ENCODE data around the gene NT5C2. TPM values are rescaled to one million over a fixed set of nuclear protein-coding genes. Genes with fewer than 3 reads are reported as not detected.

Gene NT5C2
- total RNA-seq, 2 donors from 2014 or later = 49.1 to 58.0 TPM

- H3K9me3 ChIP-seq (ENCODE audit: control insufficient read depth, low read length, poor library complexity, severe bottlenecking) = no peaks in the 10 kb centered on the region
- H3K4me3 Mint-ChIP-seq = no peak overlapping the region
- H3K4me1 Mint-ChIP-seq = peaks cover 7% of the 10 kb centered on the region
- H3K27me3 Mint-ChIP-seq = no peaks in the 10 kb centered on the region
- no peak for DNase-seq
- no peak for ATAC-seq
- H3K27ac Mint-ChIP-seq = no peak overlapping the region
- H3K36me3 Mint-ChIP-seq (ENCODE audit: low read depth) = peaks cover 4% of the 10 kb centered on the region
These were observed 130.1 kb downstream of the NT5C2 start for GRCh38 chr10:103062854-103063590.

- Mint-ChIP-seq H3K4me3 (no peak overlapping the region), H3K4me1 (no peaks in the 10 kb centered on the region), H3K27ac (no peak overlapping the region), H3K27me3 (no peaks in the 10 kb centered on the region), H3K36me3 (ENCODE audit: low read depth) (no peaks in the 10 kb centered on the region)
- no peak for DNase-seq
- H3K9me3 ChIP-seq (ENCODE audit: control insufficient read depth, low read length, poor library complexity, severe bottlenecking) = no peaks in the 10 kb centered on the region
- ATAC-seq = no peak
These were observed 132.5 kb downstream of the NT5C2 start for GRCh38 chr10:103060575-103060974.

DNA sequence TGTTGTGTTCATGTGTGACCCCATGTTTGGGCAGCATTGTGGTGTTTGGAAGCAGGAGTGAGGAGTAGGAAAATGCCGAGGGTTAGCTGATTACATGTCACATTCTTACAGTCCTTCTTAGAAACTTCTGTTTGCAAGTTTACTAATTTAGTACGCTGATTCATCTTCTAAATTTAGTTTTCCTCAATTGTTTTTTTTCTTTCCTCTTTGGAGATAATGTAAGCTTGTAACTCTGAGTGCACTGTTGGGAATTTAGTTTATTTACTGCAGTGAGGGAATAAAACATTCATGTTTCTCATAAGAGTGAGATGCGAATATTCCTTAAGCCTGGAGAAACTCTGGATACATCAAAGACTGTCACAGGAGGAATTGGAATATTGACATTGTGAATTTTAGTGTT is 135.0 kb downstream of the NT5C2 start:
- no peak overlapping the region for H3K27ac Mint-ChIP-seq
- no peaks in the 10 kb centered on the region for H3K9me3 ChIP-seq (ENCODE audit: control insufficient read depth, low read length, poor library complexity, severe bottlenecking)
- H3K4me1 Mint-ChIP-seq = peaks cover 15% of the 10 kb centered on the region
- H3K27me3 Mint-ChIP-seq = no peaks in the 10 kb centered on the region
- ATAC-seq = no peak
- H3K36me3 Mint-ChIP-seq (ENCODE audit: low read depth) = no peaks in the 10 kb centered on the region
- H3K4me3 Mint-ChIP-seq = no peak overlapping the region
- DNase-seq = no peak

GRCh38 chr10:103055105-103055504 is 138.0 kb downstream of the NT5C2 start:
- DNase-seq (no peak), ATAC-seq (no peak)
- no peaks in the 10 kb centered on the region for H3K36me3 Mint-ChIP-seq (ENCODE audit: low read depth)
- no peaks in the 10 kb centered on the region for H3K9me3 ChIP-seq (ENCODE audit: control insufficient read depth, low read length, poor library complexity, severe bottlenecking)
- H3K4me3 Mint-ChIP-seq = no peak overlapping the region
- no peaks in the 10 kb centered on the region for H3K27me3 Mint-ChIP-seq
- peaks cover 19% of the 10 kb centered on the region for H3K4me1 Mint-ChIP-seq
- H3K27ac Mint-ChIP-seq = peak overlapping the region; percentile 97

DNA sequence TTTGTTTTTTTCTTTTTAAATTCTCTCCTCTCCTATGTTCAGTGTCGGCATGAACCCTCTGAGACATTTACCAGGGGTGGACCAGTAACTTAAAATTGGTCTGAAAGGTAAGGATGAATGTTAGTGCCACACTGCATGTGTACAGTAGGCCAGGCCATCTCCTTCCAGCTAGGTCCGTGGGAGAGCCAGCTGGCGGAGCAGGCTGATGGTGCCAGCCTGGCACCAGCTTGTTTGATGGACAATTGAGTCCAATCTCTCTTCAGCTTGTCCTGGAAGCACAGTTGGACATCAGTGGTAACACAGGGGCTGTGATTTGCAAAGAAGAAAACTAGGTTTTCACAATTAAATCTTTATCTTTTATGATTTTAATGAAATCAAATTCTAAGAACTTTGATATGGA is 138.5 kb downstream of the NT5C2 start:
- no peaks in the 10 kb centered on the region for H3K9me3 ChIP-seq (ENCODE audit: control insufficient read depth, low read length, poor library complexity, severe bottlenecking)
- Mint-ChIP-seq H3K27ac (peak overlapping the region; percentile 97), H3K27me3 (no peaks in the 10 kb centered on the region), H3K4me1 (peaks cover 19% of the 10 kb centered on the region), H3K4me3 (peak overlapping the region; percentile 95), H3K36me3 (ENCODE audit: low read depth) (no peaks in the 10 kb centered on the region)
- DNase-seq (no peak), ATAC-seq (no peak)

DNA sequence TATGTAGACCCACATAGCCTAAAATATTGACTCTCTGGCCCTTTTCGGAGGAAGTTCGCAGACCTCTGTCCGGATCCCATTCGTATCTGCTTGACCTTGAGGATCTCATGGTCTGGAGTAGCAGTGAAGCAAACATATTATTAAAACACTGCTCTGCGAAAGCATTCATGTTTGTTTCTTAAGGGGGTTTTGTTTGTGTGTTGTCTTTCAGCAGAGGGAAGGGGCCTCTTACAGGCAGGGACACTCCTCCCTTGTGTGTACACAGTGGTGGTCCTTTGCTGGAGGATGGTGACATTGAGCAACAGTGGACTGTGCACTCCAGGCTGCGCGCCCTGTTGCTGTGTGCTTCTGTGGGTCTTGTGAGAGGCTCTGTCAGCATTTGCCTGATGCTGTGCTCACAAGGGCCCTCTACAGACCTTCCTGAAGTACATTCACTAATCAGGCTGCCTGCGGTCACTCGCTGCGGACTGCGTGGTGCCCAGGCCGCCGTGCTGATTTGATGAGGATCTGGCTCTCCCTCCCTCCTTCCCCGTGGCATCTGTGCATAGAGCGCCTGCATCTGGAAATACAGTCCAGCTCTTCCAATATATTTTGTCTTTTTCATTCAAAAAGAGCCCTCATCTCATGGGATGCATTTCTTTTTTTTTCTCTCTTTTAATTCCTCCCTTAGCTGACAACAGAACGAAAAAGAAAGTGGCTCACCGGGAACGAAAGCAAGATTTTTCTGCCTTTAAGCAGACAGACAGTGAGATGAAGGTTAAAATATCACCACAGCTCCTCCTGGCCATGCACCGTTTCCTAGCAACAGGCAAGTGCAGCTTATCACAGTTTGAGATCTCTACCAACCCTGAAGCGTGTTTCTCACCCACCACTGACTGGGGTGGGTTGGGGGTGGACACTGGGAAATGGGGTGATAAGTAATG is 139.2 kb downstream of the NT5C2 start:
- ATAC-seq (peak; percentile 96), DNase-seq (peak in 2 of 3 donors; percentile 20 to 29)
- no peaks in the 10 kb centered on the region for H3K9me3 ChIP-seq (ENCODE audit: control insufficient read depth, low read length, poor library complexity, severe bottlenecking)
- no peaks in the 10 kb centered on the region for H3K27me3 Mint-ChIP-seq
- H3K36me3 Mint-ChIP-seq (ENCODE audit: low read depth) = no peaks in the 10 kb centered on the region
- H3K4me1 Mint-ChIP-seq = peaks cover 19% of the 10 kb centered on the region
- peak overlapping the region; percentile 95 for H3K4me3 Mint-ChIP-seq
- peak overlapping the region; percentile 97 for H3K27ac Mint-ChIP-seq

DNA sequence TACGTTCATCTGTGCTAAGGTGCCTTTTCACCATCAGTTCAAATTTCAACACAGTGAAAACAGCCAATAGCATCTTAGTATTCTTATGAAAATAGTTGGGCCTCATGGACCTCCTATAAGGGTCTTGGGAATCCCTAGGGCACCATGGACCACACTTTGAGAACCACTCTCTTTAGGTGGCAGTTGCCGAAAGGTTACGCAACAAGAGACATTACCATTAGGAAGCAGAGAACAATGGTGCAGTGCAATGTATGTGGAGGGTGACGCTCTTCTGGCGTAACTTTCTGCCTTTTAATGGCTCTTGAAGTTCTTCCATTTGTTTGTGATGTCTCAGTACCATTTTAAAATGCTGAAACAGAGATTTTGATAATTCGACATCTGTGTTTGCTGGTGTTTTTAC is 143.8 kb downstream of the NT5C2 start:
- Mint-ChIP-seq H3K4me1 (peaks cover 14% of the 10 kb centered on the region), H3K36me3 (ENCODE audit: low read depth) (no peaks in the 10 kb centered on the region), H3K27ac (no peak overlapping the region), H3K4me3 (no peak overlapping the region), H3K27me3 (no peaks in the 10 kb centered on the region)
- no peaks in the 10 kb centered on the region for H3K9me3 ChIP-seq (ENCODE audit: control insufficient read depth, low read length, poor library complexity, severe bottlenecking)
- DNase-seq (no peak), ATAC-seq (no peak)

- H3K4me3 Mint-ChIP-seq = no peak overlapping the region
- no peaks in the 10 kb centered on the region for H3K27me3 Mint-ChIP-seq
- H3K9me3 ChIP-seq (ENCODE audit: control insufficient read depth, low read length, poor library complexity, severe bottlenecking) = no peaks in the 10 kb centered on the region
- no peak overlapping the region for H3K27ac Mint-ChIP-seq
- peaks cover under 1% of the 10 kb centered on the region for H3K36me3 Mint-ChIP-seq (ENCODE audit: low read depth)
- no peak for ATAC-seq
- H3K4me1 Mint-ChIP-seq = peaks cover 7% of the 10 kb centered on the region
- no peak for DNase-seq
These were observed 145.7 kb downstream of the NT5C2 start for GRCh38 chr10:103047381-103047780.

DNA sequence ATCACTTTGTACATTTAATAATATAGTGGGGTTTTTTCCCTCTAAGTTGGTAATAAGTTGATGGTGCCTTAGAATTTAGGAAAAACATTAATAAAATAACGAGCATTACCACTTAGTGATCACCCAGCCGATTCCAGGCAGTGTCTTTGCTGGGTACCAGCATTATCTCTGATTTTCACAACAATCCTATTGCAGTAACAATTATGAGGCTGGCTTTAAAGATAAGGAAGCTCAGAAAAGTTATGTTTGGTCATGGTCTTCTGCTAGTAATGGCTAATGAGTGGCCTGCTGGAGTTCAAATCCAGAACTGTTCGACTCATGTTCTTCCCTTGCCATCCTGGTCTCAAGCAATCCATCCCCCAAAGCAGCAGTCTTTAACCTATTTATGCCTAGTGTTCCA is 147.1 kb downstream of the NT5C2 start:
- no peak overlapping the region for H3K27ac Mint-ChIP-seq
- peaks cover 13% of the 10 kb centered on the region for H3K4me1 Mint-ChIP-seq
- H3K27me3 Mint-ChIP-seq = no peaks in the 10 kb centered on the region
- no peak for ATAC-seq
- no peak for DNase-seq
- H3K9me3 ChIP-seq (ENCODE audit: control insufficient read depth, low read length, poor library complexity, severe bottlenecking) = no peaks in the 10 kb centered on the region
- no peak overlapping the region for H3K4me3 Mint-ChIP-seq
- H3K36me3 Mint-ChIP-seq (ENCODE audit: low read depth) = peaks cover 2% of the 10 kb centered on the region

- no peaks in the 10 kb centered on the region for H3K9me3 ChIP-seq (ENCODE audit: control insufficient read depth, low read length, poor library complexity, severe bottlenecking)
- Mint-ChIP-seq H3K36me3 (ENCODE audit: low read depth) (peaks cover 2% of the 10 kb centered on the region), H3K27ac (no peak overlapping the region), H3K4me1 (peaks cover 14% of the 10 kb centered on the region), H3K27me3 (no peaks in the 10 kb centered on the region), H3K4me3 (no peak overlapping the region)
- no peak for DNase-seq
- no peak for ATAC-seq
These were observed 148.1 kb downstream of the NT5C2 start for GRCh38 chr10:103044942-103045489.

DNA sequence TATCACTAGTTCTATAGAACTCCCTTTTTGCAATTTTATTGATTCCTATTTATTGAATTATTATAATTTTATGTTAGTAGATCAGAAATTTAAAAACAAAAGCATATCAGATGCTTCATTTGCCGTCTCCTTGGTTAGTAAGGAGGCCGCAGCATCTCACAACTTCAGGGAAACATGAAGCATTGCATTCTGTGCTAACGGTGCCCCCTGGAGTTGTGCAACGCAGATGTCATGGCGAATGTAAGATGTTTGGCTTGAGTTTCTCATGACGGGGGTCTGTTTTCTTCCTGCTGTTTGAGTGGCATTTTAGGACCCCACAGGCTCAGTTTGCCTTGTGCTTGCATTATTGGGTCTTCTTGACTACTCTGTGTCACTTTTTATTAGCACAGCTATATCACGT is 150.2 kb downstream of the NT5C2 start:
- no peak overlapping the region for H3K27ac Mint-ChIP-seq
- peaks cover 16% of the 10 kb centered on the region for H3K4me1 Mint-ChIP-seq
- DNase-seq (no peak), ATAC-seq (no peak)
- no peaks in the 10 kb centered on the region for H3K27me3 Mint-ChIP-seq
- H3K4me3 Mint-ChIP-seq = no peak overlapping the region
- peaks cover 2% of the 10 kb centered on the region for H3K36me3 Mint-ChIP-seq (ENCODE audit: low read depth)
- H3K9me3 ChIP-seq (ENCODE audit: control insufficient read depth, low read length, poor library complexity, severe bottlenecking) = no peaks in the 10 kb centered on the region

GRCh38 chr10:103042129-103042528 is 150.9 kb downstream of the NT5C2 start:
- DNase-seq (no peak), ATAC-seq (no peak)
- peaks cover 16% of the 10 kb centered on the region for H3K4me1 Mint-ChIP-seq
- H3K27me3 Mint-ChIP-seq = no peaks in the 10 kb centered on the region
- peak overlapping the region; percentile 82 for H3K27ac Mint-ChIP-seq
- peaks cover 2% of the 10 kb centered on the region for H3K36me3 Mint-ChIP-seq (ENCODE audit: low read depth)
- H3K4me3 Mint-ChIP-seq = no peak overlapping the region
- no peaks in the 10 kb centered on the region for H3K9me3 ChIP-seq (ENCODE audit: control insufficient read depth, low read length, poor library complexity, severe bottlenecking)

- Mint-ChIP-seq H3K4me3 (no peak overlapping the region), H3K4me1 (peaks cover 16% of the 10 kb centered on the region), H3K36me3 (ENCODE audit: low read depth) (peaks cover 2% of the 10 kb centered on the region), H3K27ac (no peak overlapping the region), H3K27me3 (no peaks in the 10 kb centered on the region)
- H3K9me3 ChIP-seq (ENCODE audit: control insufficient read depth, low read length, poor library complexity, severe bottlenecking) = no peaks in the 10 kb centered on the region
- DNase-seq (no peak), ATAC-seq (no peak)
These were observed 151.7 kb downstream of the NT5C2 start for GRCh38 chr10:103041391-103041790.
